HFFc6 (cell line): ENCODE measurements around the gene ATP6V0A4. TPM values are rescaled to one million over a fixed set of nuclear protein-coding genes. Genes with fewer than 3 reads are reported as not detected.
"Not testable (repeated sequence)": the region's sequence is repeated elsewhere in the genome, so short reads cannot be mapped to it uniquely, and the experiment has no call there.

Experiments used
- DNase-seq: peaks from one replicate; pipeline ENCODE4 v3.0.0-alpha.2; 2018
- H3K27ac Mint-ChIP-seq: 2 replicates; pipeline ENCODE4 v1.8.0; 2020; ENCODE audit warnings: mild to moderate bottlenecking, mixed read lengths
- H3K27me3 Mint-ChIP-seq: 2 replicates; pipeline ENCODE4 v1.8.0; 2021; ENCODE audit warnings: mild to moderate bottlenecking, moderate library complexity, mixed read lengths; ENCODE audit not compliant: insufficient read depth
- H3K36me3 Mint-ChIP-seq: 2 replicates; pipeline ENCODE4 v1.8.0; 2021; ENCODE audit warnings: low read depth, mixed read lengths
- H3K4me1 Mint-ChIP-seq: 2 replicates; pipeline ENCODE4 v1.8.0; 2020; ENCODE audit warnings: low read depth, mixed read lengths
- H3K4me3 Mint-ChIP-seq: 2 replicates; pipeline ENCODE4 v1.8.0; 2020; ENCODE audit warnings: mild to moderate bottlenecking, moderate library complexity, mixed read lengths
- H3K9me3 Mint-ChIP-seq: 2 replicates; pipeline ENCODE4 v1.8.0; 2020; ENCODE audit warnings: mild to moderate bottlenecking, mixed read lengths
- CTCF ChIP-seq: fragments of 200-600 bp; sonication (generic); IDR thresholded peaks from 2 replicates; pipeline ENCODE4 v1.5.0; 2021; ENCODE audit warnings: antibody characterized with exemption, mild to moderate bottlenecking
- total RNA-seq, 6 experiments: library from RNA; stranded (reverse); fragmentation: NEBNext Ultra II Directional; extraction: Animal tissue kit (Norgen Biotek cat#: 25700); gene quantifications; 2 replicates in 1 of 6; 3 replicates in 5 of 6; pipeline ENCODE4 v1.2.3, GENCODE V29; 2021

The ATP6V0A4 gene
- total RNA-seq, 6 experiments from 2014 or later, result 0.35 to 1.1 (median 0.60) TPM

DNA sequence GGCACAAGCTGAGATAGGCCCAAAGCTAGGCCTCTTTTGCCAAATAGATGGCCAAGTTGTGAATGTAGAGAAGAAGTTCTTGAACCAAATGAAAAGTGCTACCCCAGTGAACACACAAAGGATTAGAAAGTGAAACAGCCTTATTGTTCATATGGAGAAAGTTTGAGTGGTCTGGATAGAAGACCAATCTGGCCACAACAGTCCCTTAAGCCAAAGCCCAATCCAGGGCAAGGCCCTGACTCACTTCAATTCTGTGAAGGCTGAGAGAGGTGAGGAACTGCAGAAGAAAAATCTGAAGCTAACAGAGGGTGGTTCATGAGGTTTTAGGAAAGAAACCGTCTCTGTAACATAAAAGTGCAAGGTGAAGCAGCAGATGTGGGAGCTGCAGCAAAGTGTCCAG is 18.7 kb upstream of the ATP6V0A4 start:
- Mint-ChIP-seq H3K4me3 (no peak overlapping the region), H3K4me1 (no peaks in the 10 kb centered on the region), H3K9me3 (no peaks in the 10 kb centered on the region), H3K27ac (no peak overlapping the region), H3K36me3 (no peaks in the 10 kb centered on the region), H3K27me3 (no peaks in the 10 kb centered on the region)
- DNase-seq, result no peak
- no peak for TF ChIP-seq CTCF

DNA sequence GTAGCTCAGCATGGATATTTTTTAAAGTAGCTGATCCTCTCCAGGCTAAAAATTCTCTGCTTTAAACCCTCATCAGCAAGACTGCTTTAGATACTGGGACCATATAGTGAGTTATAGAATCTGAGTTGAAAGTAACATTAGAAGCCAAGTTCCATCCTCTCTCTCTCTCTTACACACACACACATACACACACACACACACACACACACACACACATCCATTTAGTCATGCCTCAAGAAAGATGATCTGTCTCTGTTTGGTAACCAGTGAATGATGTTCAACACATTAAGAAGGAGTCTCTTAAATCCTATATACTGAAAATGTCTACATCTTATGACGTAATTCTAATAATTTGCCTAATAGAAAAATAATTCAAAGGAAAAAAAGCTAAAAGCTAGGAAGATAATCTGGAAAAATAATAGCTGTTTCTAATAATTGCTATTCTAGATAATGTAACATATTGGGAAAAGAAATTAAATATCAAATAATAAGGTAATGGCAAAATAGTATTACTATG is 16.9 kb upstream of the ATP6V0A4 start:
- no peak overlapping the region for H3K27ac Mint-ChIP-seq
- H3K4me1 Mint-ChIP-seq, result no peaks in the 10 kb centered on the region
- no peak for TF ChIP-seq CTCF
- H3K36me3 Mint-ChIP-seq, result no peaks in the 10 kb centered on the region
- no peaks in the 10 kb centered on the region for H3K9me3 Mint-ChIP-seq
- no peak overlapping the region for H3K4me3 Mint-ChIP-seq
- H3K27me3 Mint-ChIP-seq, result no peaks in the 10 kb centered on the region
- no peak for DNase-seq

- no peaks in the 10 kb centered on the region for H3K4me1 Mint-ChIP-seq
- no peaks in the 10 kb centered on the region for H3K9me3 Mint-ChIP-seq
- no peak overlapping the region for H3K27ac Mint-ChIP-seq
- no peak for TF ChIP-seq CTCF
- H3K27me3 Mint-ChIP-seq, result peaks cover 1% of the 10 kb centered on the region; the same call in 1 of the 2 replicates
- H3K4me3 Mint-ChIP-seq, result no peak overlapping the region
- H3K36me3 Mint-ChIP-seq, result no peaks in the 10 kb centered on the region
- no peak for DNase-seq
These were observed 15.9 kb upstream of the ATP6V0A4 start for GRCh38 chr7:138813945-138814344.

DNA sequence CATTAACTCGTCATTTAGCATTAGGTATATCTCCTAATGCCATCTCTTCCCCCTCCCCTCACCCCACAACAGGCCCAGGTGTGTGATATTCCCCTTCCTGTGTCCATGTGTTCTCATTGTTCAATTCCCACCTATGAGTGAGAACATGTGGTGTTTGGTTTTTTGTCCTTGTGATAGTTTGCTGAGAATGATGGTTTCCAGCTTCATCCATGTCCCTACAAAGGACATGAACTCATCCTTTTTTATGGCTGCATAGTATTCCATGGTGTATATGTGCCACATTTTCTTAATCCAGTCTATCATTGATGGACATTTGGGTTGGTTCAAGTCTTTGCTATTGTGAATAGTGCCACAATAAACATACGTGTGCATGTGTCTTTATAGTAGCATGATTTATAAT is 13.3 kb upstream of the ATP6V0A4 start:
- DNase-seq, H3K4me3 Mint-ChIP-seq, H3K27ac Mint-ChIP-seq, H3K9me3 Mint-ChIP-seq, H3K27me3 Mint-ChIP-seq, H3K36me3 Mint-ChIP-seq, H3K4me1 Mint-ChIP-seq: not testable (repeated sequence)

GRCh38 chr7:138809346-138809745 is 11.3 kb upstream of the ATP6V0A4 start:
- Mint-ChIP-seq H3K9me3 (no peaks in the 10 kb centered on the region), H3K4me1 (no peaks in the 10 kb centered on the region), H3K27me3 (peaks cover 20% of the 10 kb centered on the region), H3K36me3 (no peaks in the 10 kb centered on the region), H3K4me3 (no peak overlapping the region), H3K27ac (no peak overlapping the region)
- no peak for TF ChIP-seq CTCF
- no peak for DNase-seq

DNA sequence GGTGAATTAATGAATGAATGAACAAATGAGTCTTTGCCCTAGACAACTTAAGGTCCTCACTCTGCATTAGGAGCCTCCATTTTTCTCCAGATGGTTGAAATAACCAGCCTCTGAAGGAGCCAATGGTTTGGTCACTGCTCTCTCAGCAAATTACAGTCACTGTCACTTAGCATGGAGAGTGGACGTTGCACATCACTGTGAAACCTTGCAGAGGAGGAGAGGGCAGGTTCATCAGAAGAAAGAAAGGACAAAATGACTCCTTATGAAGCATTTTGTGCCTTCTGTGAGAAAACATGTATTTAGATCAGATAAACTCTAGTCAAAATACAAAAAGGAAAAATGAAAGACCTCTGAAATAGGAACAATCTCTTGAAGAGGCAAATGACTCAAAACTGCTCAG is 6.6 kb upstream of the ATP6V0A4 start:
- H3K27me3 Mint-ChIP-seq, result peaks cover 34% of the 10 kb centered on the region
- H3K36me3 Mint-ChIP-seq, result no peaks in the 10 kb centered on the region
- H3K4me3 Mint-ChIP-seq, result no peak overlapping the region
- no peak for TF ChIP-seq CTCF
- no peak overlapping the region for H3K27ac Mint-ChIP-seq
- DNase-seq, result no peak
- H3K9me3 Mint-ChIP-seq, result no peaks in the 10 kb centered on the region
- H3K4me1 Mint-ChIP-seq, result no peaks in the 10 kb centered on the region
